NCI-H524 (cell line): ENCODE measurements around the gene LPIN1.
"Not testable (repeated sequence)": the region's sequence is repeated elsewhere in the genome, so short reads cannot be mapped to it uniquely, and the experiment has no call there.

Experiments
- DNase-seq, 2 experiments: peaks; one replicate each; lab custom pipeline; 2025; lab: John Stamatoyannopoulos, UW

Gene LPIN1

DNA sequence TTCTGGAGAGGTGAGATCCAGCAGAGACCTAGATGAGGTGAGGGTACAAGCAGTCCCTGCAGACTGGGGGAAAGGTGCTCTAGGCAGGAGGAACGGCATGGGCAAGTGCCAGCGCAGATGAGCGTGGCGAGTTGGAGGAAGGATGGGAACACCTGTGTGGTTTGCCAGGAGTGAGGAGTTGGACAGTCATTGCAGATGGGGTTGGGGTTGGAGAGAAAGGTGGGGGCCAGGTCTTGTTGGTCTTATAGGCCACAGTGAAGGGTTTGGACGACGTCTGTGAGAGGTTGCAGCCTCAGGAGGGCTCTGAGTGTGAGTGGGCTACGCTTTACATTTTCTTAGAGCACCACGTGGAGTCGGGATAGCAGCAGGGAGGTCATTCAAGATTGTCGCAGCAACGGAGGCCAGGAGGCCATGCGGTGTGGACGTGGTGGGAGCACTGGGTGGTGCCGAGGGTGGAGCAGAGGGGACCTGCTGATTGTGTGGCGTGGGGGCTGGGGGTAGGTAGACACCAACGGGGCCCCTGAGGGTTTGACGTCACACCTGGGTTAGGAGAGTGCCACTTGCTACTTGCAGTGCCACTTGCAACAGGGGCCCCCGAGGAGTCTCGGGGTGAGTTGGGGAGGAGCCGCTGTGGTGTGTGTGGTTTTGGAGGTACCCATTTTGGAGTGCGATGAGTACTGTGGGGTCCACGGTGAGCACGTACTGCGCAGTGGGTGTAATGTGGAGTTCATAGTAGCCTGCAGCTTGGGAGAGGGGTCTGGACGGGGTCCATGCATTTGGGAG is 66.2 kb downstream of the LPIN1 start:
- no peak for DNase-seq

DNA sequence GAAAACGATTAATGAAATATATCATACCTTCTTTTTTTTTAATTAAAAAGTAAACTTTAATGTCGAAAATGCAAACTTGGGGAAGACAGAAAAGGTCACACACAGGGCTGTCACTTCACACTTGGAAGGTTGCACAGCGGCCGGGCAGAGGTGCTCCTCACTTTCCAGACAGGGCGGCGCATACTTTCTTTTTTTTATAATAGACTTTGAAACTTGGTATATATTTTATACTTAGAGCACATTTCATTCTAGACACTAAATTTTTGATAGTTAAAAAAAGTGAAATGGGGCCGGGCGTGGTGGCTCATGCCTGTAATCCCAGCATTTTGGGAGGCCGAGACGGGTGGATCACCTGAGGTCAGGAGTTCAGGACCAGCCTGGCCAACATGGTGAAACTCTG is 66.9 kb downstream of the LPIN1 start:
- not testable (repeated sequence) for DNase-seq

- DNase-seq, result no peak
These were observed 67.5 kb downstream of the LPIN1 start for GRCh38 chr2:11813951-11814350.

- DNase-seq, result no peak
These were observed 68.6 kb downstream of the LPIN1 start for GRCh38 chr2:11814979-11815510.

GRCh38 chr2:11816935-11817334 is 70.5 kb downstream of the LPIN1 start:
- DNase-seq, result not testable (repeated sequence)

GRCh38 chr2:11819235-11819729 is 72.8 kb downstream of the LPIN1 start:
- no peak for DNase-seq

- DNase-seq, result no peak
These were observed 74.2 kb downstream of the LPIN1 start for GRCh38 chr2:11820650-11821049.

DNA sequence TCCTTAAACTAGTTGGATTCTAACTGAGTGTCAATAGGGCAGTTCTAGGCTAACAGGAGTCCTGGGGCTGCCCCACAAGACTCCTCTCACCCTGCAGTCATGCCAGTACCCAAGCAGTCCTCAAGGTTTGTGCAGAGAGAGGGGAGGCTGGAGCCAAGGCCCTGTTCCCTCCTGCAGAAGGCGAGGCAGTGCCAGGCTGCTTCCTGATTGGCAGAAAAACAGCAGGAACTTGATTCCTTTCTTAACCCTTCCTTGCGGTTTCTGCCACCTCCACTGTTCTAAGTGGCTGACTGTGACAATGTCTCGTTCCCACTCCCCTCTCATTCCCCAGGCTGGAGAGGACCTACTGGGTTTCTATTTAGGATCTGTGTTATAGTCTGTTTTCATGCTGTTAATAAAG is 75.3 kb downstream of the LPIN1 start:
- DNase-seq, result no peak

DNA sequence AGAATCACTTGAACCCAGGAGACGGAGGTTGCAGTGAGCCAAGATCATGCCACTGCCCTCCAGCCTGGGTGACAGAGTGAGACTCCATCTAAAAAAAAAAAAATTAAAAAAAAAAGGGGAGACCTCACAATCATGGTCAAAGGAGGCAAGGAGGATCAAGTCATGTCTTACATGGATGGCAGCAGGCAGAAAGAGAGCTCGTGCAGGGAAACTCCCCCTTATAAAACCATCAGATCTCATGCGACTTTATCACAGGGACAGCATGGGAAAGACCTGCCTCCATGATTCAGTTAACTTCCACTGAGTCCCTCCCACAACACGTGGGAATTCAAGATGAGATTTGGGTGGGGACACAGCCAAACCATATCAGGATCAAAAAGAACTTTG is 75.9 kb downstream of the LPIN1 start:
- DNase-seq, result not testable (repeated sequence)

GRCh38 chr2:11822746-11823451 is 76.5 kb downstream of the LPIN1 start:
- DNase-seq, result no peak

DNA sequence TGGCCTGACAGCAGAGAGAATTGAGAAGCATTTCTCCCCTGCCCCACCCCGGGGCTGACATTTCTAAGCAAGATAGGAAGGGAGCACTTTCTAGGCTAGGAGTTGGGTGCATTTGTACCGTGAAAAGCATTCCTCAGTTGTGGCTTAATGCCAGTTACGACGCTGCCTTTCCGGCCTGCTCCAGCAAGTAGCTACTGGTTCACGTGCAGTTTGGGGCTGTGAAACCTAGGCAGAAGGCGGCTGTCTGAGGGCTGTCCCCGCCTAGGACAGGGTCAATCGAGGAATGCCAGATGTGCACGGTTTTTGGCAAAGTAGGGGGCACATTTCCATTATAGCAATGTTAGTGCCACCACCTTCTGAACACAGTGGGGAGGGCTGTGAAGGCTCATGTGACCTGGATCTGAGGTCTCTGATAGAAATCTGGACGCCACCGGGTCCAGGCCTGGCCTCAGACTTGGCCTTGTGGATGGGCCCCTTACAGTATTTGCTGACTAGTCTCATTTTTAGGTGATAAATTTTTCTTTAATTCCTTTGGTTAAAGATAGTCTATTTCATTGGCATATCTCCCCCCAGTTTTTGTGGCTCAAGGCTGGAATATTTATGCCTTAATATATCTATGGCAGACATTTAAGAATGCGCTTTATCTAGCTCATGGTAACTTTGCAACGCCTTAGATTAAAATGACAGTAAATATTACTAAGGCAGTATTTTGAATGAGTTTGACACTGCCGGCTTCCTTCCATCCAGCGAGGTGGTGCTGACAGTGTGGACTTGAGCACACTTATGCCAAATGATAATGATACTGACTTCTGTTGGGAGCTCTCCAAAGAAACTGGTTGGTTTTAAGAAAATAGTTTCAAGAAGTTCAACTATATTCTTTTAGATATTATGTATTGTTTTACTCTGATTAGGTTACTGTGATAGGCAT is 78.7 kb downstream of the LPIN1 start:
- no peak for DNase-seq

DNA sequence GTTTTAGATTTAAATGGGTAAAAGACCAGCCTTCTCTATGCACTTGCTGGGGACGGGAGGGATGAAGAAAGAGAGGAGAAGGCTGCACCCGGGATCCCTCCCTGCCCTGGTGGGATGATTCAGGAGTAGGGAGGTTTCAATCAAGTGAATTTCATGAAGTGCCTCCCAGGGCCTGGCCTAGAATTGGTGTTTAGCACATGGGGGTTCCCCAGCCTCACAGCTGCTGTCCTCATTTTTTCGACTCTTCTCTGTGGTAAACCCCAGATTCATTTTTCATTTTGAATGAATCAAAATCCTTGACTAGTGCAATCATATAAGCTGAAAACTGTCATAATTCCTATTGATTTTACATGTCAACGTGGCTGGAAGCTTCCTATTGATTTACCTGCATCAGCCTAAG is 81.1 kb downstream of the LPIN1 start:
- DNase-seq, result no peak

- DNase-seq, result no peak
These were observed 82.5 kb downstream of the LPIN1 start for GRCh38 chr2:11828933-11829323.

DNA sequence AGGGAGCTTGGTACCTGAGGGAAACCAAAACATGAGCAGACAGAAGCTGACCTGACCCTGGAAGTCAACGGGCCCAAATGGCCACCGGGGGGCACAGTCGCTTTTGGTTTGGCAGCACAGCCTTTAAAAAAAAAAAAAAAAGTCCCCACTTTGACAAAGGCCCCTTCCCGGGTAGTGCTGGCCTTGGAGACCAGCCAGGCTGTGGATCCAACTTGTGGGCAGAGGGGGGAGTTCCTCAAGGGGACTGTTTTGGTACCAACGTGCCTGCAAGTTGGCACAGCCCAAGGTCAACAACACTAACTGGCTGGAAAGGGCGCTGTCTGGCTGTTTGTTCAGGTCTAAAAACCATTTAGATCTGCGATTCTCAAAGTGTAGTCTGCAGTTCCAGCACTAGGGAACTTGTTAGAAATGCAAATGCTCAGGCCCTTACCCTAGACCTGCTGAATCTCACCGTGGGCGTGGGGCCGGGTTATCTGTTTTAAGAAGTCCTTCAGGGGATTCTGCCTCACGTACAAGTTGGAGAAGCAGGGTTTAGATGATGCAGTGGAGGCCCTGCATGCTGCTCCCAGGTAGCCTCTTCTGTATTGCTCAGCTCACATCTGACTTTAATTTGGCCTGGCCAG is 83.0 kb downstream of the LPIN1 start:
- DNase-seq, result peak; percentile 57 to 71

DNA sequence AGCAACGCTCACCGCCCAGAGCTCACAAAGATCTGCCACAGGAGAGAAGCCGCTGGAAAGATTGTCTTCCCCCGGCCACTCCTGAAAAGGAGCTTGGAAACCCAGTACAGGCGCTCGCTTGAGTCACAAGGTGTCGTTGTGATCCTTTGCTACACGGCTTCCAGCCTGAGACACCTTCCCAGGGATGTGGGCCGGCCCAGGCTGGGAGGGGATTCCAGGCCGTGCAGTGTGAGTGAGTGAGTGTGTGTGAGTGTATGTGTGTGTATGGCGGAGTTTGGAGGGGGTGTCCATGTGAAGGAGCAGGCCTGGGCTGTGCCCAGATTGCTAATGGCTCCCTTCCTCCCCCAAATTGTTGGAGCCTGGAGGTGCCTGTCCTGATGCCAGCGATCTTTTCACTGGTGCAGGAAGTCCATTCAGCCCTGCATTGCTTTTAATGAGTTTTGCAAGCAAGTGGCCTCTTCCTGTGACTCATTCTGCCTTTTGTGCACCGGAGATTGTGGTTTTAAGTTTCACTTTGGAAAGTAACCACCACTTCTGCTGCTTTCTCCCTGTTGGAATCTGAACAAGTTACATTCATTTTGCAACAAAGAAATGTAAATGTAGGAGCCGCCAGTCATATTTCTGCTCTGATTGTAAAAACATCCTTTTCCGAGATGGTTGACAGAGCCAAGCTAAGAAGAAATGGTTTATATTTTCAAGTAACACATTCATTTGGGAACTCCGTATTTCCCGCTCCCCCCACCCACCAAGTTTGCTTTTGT is 83.7 kb downstream of the LPIN1 start:
- DNase-seq, result peak; percentile 69 to 86

DNA sequence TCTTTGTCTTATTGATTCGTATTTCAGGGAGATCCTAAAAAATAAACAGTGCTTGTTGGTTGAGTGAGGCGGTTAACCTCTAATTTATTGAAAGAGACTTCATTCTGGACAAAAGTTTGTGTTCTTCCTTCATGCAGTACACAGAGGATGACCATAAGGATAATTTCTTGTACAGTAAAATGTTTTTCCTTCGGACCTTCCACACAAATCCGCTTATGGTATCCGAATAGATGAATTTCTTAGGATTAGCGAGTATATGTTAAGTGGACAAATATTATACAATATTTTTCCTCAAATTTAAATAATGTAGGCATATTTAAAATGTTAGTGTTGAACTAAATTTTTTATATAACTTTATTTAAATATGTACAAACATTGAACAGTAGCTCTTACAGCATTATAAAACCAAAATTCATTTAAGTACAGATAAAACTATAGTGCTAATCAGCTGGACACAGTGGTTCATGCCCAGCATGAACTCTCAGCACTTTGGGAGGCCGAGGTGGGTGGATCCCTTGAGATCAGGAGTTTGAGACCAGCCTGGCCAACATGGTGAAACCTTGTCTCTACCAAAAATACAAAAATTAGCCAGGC is 84.4 kb downstream of the LPIN1 start:
- DNase-seq, result no peak

- DNase-seq, result no peak
These were observed 85.0 kb downstream of the LPIN1 start for GRCh38 chr2:11831415-11831814.

- DNase-seq, result no peak
These were observed 86.1 kb downstream of the LPIN1 start for GRCh38 chr2:11832531-11832930.

- no peak for DNase-seq
These were observed 87.2 kb downstream of the LPIN1 start for GRCh38 chr2:11833601-11834000.

DNA sequence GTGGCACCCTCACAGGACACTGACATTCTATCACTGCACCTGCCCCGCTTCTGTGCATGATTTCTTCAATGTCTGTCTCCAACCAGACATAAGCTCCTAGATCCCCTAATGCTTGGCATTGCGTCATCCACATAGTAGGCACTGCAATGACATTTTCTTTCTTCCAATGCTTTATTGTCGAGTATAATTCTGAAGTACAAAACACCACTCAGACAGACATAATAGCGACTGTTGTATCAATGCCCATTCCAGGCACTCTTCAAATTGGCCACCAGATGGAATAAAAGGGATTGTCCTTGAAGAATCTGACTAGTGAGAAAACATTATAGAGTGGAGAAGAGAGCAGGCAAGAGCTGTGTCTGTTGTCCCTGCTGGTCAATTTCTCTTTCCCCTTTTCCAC is 89.0 kb downstream of the LPIN1 start:
- peak; percentile 9 to 53 for DNase-seq
